Mesenteric fat pad (tissue), 1 donor: ENCODE results near the gene GALNT7. TPM values are rescaled to one million over a fixed set of nuclear protein-coding genes. Genes with fewer than 3 reads are reported as not detected.

Experiments used
- DNase-seq: peaks from one replicate; pipeline ENCODE4 v3.0.0-alpha.2; 2020; ENCODE audit warnings: low spot score
- total RNA-seq: library from RNA; stranded (reverse); fragmentation: NEBNext Ultra II Directional; extraction: Animal tissue kit (Norgen Biotek cat#: 25700); gene quantifications from one replicate; pipeline ENCODE4 v1.2.1, GENCODE V29; 2021
- donor health status: DM: yes; HTN: yes; CAD: no.

Gene GALNT7
- total RNA-seq, 1 donor from 2014 or later, result 9.8 TPM

DNA sequence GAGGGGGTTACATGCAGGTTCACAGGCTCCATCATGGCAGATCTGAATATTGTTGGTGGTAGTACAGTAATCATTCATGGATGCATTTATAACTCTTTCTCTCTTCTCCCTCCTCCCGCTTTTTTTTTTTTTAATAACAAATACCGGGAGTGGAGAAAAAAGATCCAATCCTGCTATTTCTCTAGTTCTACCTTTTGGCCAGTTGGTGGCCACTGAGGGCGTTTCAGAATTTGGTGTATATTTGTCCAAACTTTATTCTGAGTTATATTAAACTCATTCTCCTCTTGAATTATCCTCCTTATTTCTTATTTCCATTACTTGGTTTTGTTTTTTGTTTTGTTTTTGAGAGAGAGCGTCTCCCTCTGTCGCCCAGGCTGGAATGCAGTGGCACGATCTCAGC lies 90.7 kb downstream of the GALNT7 start:
- DNase-seq, result no peak

DNA sequence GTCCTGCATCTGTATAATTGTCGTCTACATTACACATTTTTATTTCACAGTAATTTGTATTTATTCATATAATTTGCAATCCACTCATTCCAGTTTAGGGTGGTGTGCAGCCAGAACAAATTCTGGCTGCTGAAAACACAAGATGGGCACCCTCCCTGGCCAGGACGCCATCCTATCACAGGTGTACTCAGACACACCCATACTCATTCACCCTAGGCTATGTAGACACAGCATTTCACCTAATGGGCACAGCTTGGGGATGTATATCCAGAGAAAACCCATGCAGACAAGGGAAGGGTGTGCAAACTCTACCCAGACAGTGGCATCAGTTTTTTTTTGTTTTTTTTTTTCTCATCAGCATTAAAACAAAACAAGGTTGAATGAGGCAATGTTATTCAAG lies 92.4 kb downstream of the GALNT7 start:
- no peak for DNase-seq

DNA sequence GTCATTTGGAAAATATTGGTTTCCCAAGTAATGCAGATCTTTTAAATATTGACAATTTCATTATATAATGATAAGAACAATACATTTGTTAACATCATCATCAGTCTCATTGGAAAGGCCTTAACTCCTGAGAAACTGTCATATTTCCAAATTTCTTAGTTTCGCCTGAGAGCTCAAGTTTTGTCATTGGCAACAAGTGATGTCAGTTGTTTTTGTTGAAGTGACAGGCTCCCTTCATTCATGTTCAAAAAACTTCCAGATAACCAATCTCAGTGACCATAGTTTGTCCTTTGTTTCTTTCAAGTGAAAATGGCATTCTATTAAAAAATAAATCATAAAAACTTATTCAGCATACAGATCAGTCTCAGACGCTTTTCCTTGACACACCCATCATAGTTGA lies 93.8 kb downstream of the GALNT7 start:
- DNase-seq, result no peak

DNA sequence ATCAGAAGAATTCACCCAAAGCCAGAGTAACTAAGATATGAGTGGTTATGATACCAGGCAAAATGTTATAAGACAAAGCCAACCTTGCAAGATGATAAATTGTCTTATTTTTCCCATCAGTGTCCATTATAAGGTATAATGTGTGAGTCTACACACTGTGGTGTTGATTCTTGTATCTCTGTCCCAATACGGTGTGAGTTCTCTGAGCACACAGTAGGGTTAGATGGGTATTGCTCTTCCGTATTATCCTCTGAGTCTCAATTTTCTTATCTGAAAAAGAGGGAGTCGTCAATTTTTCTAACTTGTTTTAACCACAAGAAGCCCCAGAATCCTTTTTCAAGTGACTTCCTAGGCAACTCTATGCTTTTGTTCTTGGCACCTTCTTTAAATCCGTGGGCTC lies 95.6 kb downstream of the GALNT7 start:
- no peak for DNase-seq

DNA sequence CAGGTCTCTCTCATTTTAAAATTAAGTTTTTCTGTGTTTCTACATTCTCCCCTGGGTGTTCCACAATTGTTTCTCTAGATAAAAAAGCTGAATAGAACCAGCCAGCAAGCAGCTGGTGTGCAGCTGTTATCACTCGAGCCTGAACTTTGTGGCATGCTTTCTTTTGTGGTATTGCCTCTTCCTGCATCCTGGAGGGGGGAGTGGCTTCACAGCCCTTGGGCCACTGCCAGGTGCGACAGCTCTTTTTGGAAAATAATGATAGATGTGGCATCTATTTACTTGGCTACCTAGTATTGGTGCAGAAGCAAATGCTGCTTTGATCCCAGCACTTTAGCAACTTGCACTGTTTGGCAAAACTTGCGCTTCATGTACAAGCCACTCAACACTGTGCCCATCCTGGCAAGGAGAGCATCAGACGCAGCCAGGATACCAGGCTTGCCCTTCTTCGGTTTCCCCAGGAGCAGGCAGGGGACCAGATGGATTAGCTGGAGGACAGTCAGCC lies 96.1 kb downstream of the GALNT7 start:
- no peak for DNase-seq

DNA sequence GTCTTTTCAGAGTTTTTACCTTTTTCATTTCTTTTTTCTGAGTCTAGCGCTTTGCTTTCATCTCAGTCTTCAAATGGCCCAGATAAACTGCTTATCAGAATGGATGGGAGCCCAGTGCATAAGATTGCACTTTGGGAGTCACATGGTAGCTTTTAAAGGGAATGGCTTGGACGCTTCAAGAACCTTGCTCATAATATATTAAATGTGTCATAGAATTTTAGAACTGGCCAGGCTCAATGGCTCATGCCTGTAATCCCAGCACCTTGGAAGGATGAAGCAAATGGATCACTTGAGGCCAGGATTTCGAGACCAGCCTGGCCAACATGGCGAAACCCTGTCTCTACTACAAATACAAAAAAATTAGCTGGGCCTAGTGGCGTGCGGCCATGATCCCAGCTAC lies 97.1 kb downstream of the GALNT7 start:
- no peak for DNase-seq

DNA sequence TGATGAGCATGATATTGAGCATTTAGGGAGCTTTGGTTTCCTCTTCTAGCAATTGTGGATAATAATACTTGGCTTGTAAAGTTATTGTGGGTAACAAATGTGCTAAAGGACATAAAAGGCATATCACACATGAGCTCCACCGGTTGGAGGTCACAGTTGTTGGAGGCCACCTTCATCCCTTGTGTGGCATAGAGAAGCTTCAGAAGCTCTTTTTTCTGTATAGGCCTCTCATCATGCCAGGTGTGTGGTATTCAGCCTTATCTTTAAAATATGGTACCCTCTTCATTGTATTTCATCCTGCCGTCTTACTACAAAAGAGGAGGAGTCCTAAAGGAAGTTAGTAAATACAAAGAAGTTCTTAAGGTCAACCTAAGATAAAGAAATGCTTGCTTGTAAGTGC lies 99.1 kb downstream of the GALNT7 start:
- no peak for DNase-seq

DNA sequence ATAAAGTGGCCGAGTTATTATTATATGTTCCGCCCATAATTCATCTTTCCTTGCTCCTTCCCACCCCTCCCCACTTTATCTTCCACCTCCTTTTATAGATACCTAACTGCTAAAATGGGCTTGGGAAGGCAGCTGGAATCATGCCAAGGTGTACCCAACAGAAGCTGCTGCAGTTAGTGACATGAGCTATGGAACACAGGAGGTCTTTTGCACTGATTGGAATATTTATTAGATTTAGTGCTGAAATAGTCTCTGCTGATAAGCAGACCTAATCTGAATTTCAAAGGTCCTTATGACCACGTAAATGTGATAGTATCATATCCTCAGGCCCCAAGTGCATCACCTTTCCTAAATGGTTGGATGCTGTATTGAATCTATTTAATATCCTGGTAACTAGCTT lies 100.7 kb downstream of the GALNT7 start:
- no peak for DNase-seq

DNA sequence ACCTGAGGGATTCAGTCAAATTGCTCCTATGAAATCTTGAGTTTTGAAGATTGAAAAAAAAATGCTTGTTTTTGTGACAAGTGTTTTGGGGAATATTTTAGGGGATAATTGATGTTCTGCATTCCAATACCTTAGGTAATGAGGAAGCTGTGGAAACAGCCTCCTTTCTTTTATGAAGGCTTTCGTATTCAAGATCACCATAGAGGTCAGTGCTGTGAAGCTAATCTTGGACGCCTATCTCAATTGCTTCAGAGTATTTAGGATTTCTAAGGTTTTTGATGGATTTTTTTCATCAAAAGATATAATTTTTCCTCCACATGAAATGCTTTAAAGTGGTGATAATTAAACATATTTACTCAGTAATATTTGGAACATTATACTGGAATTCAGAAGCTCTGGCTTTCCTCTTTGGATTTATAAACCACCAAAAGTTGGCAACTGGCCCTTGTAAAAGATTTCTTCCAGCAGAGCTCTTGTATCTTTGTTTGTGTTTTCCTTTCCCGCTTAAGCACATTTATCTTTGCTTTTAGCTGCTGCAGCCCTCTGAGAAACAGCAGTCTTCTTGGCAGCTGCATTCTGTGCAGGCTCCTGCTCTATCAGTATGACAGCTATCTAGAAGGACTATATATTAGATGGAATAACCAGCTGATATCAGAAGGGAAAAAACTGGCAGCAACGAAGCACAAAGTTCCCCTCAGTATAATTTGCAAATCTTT lies 101.9 kb downstream of the GALNT7 start:
- DNase-seq, result no peak

DNA sequence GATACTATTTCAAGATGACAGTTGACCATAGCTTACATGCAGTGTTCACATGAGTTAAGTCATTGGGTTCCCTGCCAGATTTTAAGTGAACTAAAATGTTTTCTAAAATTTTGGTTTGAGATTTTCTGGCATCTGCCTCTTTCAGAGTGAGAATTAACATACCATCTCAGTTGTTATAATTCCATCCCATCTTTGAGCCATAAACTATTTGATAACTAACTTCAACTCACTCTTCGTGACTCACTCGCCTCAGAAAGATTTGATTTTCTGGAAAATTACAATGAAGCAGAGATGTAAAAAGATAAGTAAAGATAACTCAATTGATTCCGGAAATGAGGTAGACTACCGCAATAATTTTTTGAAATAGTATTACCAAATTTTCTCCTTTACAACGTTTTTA lies 103.7 kb downstream of the GALNT7 start:
- DNase-seq, result no peak

DNA sequence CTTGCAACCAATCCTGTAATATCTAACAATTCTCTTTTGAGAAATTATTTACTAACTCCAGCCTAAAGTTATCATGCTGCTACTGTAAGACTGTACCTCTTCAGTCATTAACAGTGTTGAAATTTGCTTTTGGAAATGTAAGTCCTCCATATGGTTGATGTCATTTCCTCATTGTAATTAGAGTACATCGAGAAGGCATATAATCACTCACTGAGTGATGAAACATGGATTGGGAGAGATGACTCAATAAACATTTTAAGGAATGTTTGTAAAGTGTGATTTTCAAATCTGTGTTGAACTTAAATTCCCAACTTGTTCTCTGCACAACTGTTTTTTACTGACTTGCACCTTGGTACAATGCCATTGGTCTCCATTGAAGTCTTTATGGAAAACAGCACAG lies 104.4 kb downstream of the GALNT7 start:
- DNase-seq, result no peak

DNA sequence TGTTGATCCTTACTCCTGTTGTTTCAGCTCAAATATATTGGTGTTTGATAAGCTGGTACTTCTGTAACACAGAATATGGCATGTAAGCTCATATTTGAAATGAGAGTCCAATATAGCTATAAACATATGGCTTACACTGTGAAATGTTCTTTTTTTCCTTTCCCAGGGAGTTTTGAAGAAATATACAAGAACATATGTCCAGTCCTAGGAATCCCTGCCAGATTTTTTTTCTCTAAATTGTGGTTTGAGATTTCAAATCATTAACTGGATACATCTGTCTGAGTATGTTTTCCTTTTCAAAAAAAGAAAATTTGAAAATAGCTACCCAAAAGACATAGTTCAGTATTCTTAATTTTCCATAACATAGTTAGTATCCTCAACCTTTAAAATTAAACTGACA lies 105.3 kb downstream of the GALNT7 start:
- DNase-seq, result no peak

DNA sequence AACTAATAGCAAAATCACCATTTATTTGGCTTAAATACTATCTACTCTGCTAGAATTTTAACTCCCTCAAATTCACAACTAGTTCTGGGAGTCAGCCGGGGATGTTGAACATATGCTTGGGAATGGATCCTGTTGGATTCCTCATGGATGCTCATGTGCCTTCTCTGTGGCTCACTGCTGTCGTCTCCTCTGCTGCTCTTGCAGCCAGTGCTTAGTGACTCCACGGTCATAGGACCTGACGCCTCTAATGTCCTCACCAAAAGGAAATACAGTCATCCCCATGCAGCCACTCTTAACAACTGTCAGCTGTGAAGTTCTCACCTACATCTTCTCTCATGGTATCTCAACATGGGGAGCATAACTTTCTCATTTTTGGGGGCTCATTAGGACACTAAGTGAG lies 106.1 kb downstream of the GALNT7 start:
- no peak for DNase-seq

DNA sequence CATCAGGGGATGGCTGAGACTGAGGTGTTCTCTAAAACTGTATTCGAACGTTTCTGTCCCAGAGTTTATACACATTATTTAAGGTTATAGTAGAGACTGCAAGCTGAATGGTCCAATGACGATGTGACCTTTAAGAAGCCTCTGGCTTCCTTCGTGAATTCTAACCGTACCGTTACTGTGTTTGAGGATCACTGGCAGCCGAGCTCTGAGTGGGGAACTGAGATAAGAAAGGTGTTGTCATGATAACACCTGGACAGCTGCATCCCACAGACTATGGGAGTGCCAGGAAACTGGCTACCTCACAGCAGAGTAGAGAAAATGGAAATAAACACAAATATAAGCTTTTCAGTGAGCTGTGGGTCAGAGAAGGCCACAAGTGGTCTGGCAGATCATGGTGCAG lies 106.5 kb downstream of the GALNT7 start:
- no peak for DNase-seq

DNA sequence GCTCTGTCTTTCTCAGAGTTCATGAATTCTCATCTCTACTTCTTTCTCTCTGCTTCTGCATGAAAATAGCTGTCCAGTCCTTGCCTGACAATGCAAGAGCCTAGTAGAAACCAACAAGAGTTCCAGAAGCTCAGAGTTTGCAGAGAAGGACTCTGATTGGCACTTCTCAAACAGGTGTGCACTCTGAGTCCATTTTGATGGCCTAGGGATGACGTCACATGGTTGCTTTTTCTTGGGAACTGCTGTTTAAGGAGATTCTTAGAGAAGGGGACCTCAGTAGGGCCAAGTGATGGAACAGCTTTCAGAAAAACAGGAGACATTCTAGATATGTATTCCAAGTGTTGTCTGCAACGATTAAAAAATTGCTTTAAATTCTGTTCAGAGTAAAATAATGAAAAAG lies 108.7 kb downstream of the GALNT7 start:
- DNase-seq, result no peak

DNA sequence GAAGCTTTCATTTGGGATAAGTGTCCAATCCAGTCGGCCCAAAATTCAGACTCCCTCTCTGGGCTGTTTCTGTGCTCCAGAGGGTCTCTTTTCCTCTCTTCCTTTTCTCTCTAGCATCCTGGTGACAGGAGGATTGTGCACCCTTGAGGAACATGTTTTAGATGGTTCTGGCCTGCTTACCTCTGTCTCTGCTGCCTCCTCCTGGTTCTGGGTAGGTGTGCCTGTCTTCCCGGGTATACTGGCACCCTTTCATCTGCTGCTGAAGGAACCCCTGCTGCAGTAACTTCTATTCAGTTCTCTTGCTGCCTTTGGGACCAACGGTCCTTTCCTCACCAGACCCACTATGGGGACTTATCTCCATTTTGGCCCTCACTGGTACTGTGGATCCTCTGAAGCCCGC lies 112.4 kb downstream of the GALNT7 start:
- DNase-seq, result no peak

DNA sequence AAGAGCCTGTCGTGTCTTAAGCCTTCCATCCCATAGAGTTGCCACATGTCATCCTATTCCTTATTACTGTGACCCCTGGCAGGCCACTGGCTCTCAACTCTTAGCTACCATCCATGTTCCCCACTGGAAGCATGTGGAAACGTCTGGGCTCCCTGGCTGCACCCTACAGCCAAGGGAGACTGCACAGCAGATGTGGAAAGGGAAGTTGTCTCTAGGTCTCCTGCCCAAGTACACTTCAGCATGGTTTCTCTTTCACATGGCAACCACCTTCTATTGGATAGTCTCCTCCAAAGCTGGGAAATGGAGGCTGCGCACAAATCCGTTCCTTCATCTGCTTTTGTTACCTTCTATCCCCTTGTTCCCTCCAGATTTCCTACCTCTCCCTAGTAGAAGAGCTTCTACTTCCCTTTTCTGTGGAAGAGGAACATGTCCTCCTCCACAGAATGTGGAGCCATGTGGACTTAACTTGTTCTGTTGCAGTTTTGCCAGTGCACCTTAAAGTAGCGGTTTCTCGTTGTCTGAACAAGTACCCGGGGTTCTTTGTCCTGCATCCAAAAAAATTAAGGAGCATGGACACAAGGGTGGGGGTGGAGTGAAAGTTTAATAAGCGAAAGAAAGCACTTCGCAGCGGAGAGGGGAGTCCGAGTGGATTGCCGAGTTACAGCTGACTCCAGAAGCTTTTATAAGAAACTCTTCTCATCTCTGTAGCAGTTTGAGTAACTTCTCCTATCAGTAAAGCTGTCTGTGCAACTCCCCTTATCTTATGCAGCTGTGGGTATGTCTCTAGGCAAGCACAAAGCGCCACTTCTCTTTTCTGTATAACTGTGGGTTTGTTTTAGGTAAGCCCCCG lies 113.0 kb downstream of the GALNT7 start:
- no peak for DNase-seq

DNA sequence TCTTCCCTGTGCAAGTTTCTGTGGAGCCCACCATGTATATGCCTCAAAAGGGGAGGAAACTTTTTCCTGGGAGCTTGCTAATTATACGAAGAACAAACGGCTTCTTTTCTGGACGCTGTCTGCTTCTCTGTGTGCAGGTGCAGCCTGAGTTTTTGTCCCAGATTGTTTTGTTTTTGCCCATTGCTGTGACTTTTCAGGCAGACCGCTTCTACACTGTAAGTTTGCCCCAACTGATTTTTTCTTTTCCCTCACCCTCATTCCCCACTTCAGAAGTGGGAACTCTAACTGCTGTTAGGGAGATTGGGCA lies 113.6 kb downstream of the GALNT7 start:
- no peak for DNase-seq

DNA sequence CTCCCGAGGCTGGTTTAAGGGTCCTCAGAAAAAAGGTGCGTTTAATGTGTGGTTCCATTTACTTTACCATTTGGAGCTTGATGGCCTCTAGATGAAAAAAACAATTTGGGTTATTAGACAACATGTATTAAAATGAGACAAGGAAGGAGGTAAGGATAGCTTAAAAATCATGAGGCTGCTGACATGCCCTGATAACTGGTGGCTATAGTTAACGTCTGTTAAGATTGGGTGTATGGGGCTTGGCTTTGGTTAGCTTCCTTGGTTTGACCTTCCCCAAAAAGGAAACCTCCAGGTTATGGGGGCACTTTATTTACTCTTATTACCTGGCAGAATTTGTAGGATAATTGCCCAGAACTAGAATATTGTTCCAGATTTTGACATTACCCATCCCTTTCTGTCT lies 114.0 kb downstream of the GALNT7 start:
- DNase-seq, result no peak

DNA sequence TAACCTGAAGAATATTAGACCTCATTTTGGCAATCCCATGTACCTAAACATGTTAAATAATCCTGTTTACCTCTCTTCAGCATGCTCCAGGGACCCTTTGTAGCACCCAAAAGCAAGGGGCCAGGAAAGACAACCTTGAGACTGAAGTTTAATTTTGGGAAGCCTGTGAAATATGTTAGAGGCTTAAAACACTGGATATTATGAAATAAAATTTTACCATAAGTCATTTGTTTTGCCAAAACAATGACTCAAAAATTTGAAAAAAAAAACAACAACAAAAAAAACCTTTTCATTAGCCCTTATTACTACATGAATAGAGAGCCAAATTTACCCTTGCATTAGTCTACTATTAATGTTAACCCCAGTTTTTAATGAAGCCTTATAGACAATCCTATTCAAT lies 115.9 kb downstream of the GALNT7 start:
- no peak for DNase-seq

DNA sequence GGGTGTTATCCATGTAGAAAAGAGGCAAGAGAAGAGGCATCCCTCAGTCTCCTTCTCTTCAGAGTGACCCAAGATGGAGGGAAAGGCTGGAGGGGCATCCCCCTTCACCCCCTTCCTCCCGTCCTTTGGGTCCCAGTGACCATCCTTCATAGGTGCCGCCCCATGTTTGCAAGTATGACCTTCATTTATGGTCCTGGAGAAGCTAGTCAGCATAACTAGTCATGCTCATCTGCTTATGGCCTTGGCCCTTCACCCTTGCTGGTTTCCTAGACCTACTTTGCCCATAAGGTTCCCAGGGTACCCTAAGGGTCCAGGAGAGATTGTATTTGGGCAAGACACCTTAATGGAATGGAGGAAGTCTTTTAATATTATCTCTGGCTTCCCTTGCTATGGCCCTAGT lies 118.9 kb downstream of the GALNT7 start:
- no peak for DNase-seq

DNA sequence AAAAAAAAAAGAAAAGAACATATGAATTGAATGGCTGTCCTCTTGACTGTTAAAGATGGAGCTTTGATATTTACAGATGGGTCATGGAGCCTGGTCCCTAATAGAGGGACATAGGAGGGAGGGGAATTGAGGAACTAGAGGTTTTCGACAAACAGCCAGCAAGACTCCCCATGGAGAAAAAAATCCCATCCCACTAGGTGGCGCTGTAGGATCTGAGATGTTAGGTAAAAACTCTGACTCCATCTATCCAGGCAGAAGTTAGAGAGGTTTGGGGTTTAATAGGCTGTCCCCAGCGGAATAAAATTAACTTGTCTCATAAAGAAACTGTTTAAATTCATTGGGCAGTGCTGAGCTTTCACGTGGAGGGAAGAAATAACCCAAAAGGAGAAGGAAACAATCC lies 119.7 kb downstream of the GALNT7 start:
- no peak for DNase-seq
